HG02678 (cell line): ENCODE measurements around the gene RPF1.
"Not testable (repeated sequence)": the region's sequence is repeated elsewhere in the genome, so short reads cannot be mapped to it uniquely, and the experiment has no call there.

Experiments
- ATAC-seq: cut with Tn5 transposase; IDR thresholded peaks from one replicate; pipeline ENCODE4 v1.9.1; 2021; ENCODE audit warnings: mild to moderate bottlenecking, moderate library complexity; ENCODE audit not compliant: unreplicated experiment

Gene RPF1

DNA sequence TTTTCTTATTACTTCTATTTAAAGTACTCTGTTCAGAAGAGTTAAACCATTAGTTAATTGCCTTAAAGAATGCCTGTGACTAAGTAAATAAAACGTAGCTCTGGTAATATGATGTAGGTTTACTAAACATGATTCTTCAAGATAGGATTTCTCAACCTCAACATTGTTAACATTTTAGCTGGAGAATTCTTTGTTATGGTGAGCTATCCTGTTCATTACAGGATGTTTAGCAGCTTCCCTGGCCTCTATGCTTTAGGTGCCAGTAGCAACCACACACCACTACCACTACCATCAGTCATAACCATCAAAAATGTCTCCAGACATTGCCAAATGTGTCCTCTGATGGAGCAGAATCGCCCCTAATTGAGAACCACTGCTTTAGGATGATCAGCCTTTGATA lies 10.7 kb downstream of the RPF1 start:
- no peak for ATAC-seq

DNA sequence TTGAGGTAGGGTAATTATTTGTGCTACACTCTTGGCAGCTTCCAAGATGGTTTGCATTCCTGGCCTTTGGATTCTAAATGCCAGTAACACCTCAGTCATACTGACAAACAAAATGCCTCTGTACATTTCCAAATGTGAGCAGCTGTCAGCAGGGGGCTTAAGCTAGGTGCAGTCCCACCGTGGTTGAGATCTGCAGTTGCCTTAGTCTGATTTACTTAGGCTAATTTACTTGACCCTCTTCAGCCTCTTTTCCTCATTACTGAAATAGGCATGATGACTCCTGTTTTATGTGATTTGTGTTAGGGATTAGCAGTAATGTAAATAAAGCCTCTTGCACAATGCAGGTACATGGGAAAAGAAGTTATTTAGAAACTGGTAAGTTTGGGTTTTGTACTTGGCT lies 13.7 kb downstream of the RPF1 start:
- no peak for ATAC-seq

DNA sequence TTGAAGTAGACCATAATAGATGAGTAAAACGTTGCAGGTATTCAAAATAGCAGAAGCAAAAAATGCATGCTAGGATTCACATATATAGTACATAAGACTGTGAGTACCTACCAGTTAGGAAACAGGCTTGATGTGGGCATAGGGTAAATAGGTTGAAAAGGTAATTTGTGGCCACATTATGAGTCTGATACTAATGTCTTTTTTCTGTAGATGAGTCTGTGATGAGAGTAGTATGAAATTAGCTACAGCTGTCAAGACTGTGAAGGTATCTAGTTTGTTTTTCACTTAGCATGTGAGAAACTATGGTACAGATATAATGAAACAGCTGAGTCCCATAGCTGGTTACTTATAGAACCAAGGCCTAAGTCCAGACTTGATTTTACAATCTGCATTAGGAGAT lies 14.7 kb downstream of the RPF1 start:
- ATAC-seq, result no peak

DNA sequence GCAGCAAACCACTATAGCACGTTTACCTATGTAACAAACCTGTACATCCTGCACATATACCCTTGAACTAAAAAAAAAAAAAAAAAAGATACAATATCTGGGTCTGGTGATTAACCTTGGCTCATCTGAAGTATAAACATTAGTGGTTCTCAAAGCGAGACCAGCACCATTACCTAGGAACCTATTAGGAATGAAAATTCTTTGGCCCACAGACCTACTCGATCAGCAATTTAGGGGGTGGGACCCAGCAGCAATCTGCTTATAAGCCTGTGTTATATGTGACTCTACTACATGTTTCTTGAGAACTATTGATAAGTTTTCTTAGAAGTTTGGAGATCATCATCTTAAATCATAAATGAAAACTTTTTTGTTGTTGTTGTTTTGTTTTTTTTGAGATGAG lies 17.4 kb downstream of the RPF1 start:
- no peak for ATAC-seq

DNA sequence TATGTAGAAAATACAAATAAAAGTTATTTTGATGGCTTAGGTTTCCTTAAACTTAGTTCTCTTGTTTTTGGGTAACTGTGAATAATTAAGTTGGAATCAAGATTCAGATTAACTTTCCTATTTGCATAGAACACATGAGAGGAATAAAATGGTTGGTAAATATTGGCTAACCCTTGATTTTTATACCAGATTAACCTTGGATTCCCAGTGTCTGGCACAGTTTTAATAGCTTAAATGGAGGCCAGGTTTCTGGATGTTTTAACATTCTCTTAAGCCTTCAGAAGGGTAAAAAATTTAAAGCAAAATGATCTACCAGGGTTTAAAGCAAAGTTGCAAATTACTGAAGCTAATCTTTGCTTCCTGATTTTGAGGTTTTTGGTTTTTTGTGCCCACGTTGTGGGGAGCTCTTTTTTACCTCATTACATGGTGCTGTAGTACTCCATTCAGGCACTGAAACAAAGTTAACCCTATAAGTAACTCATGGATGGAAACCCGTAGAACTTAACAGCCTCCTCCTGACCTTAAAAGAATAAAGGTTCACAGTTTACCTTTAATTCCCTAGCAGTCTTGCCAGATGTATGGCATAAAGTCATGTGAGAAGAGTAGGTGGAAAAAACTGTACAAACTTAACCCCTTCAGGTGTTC lies 18.7 kb downstream of the RPF1 start:
- ATAC-seq, result no peak

DNA sequence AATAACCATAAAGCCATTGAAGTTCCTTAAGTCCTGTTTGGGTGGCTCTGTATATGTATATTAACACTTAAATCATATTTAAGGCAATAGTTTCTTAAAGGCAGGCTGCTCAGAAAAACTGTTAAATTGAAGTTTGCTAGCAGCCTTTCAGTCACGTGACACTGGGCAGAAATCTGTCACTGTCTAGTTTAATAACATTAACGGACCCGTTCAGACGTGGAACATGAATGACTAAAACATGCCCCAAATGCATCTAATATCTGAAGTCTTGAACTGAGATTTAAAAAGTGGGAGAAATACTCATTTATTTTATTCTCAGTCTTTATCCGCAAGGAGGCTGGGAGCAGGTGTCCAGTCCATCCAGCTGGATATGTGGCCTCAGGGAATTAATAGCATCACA lies 23.9 kb downstream of the RPF1 start:
- ATAC-seq, result no peak

DNA sequence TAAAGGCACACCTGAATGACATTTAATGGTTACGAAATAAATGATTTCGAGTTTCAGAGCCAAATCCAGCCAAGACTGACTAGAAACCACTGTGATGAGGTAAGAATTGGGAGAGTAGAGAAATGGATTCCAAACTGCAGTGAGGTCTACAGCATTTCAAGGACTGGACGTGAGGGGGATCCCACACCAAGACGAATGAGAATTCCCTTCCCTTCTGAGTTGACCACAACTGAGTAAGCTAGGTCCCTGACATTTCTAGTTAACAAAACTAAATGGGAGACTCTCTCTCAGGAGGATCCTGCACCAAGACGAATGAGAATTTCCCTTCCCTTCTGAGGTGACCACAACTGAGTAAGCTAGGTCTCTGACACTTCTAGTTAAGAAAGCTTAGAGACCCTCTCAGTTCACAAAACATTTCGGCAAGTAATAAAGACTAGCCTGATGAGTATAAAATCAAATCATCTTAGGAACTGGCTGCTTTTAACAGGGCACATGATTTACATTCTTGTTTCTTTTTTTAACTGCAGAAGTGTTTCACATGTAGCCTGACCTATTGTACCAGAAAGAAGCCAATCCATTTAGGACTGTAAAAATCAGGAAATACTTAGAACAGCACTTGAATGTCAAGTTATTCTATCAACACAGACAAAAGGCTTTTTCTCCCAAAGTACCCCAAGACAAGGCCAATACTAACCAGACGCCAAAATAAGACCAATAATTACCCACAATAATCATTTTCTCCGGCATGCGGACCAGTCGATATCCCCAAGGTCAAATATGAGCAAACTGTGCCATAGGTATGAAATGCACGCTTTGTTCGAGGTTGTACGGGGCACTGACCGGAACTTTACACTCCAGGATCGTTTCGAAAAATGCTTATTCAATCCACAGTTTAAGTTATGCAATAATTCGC lies 25.8 kb downstream of the RPF1 start:
- no peak for ATAC-seq

DNA sequence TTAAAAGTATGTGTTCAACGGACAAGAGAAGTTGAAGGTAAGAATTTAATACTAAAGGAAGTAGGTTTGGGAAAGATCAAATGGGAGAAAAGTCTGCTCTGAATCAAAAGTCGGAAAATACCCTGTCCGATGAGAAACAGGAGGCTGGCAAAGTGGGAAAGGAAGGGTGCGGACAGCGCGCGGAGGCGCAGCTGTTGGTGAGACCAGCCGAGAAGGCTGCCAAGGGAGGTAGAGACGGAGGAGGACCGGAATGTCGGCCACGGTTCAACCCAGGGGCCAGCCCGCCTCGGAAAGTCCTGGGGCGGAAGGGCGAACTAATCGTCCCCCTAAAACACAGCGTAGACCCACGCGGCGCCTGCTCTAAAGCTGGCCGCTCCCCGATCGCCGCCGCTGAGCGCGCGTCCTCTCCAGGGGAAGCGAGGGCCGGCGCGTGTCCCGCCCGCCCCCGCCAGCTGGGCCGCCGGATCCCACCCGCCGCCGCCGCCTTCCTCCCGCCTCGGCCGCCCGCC lies 26.5 kb downstream of the RPF1 start:
- ATAC-seq, result peak; percentile 33

DNA sequence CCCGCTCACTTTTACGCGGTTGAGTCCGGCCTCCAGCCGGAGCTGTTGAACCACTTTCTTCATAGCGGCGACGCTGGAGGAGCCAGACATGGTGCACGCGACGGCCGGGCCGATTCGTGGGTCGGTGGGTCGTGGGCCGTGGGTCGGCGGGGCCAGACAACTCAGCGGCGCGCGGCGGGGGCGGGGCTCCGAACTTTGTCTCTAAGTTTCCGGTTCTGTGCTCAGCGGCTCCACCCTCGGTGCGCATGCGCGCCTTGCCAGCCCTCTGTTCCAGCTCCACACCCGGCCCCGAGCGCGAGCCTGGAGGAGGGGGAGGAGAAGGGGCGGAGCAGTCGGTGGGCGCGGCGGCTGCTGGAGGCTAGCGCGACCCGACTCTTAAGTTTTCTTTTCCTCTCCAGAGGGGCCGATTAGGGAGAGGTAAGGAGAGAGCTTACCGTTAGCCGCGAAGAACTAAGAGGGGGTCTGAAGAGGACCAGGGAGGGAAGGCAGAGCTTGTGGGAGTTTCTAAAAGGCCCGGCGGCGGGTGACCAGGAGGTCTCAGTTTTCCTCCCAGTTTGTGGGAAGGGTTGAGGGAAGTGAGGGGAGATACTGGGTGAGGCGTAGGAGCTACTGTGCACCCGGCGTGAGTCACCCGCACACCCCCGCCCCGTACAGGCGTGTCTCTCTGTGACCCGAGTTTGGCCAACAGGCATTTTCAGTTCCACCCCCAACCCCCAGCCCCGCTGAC lies 27.1 kb downstream of the RPF1 start, which contains the start of the genes GNG5 and SPATA1:
Gene GNG5 (minus strand): TSS at position 580 of the 727 bp plus-strand sequence. CDS start 490 bp downstream, at position 90.
Gene SPATA1 (plus strand): TSS at position 385 of the 727 bp plus-strand sequence. CDS start 9,974 bp downstream, outside the sequence.
- ATAC-seq, result peak; percentile 80

DNA sequence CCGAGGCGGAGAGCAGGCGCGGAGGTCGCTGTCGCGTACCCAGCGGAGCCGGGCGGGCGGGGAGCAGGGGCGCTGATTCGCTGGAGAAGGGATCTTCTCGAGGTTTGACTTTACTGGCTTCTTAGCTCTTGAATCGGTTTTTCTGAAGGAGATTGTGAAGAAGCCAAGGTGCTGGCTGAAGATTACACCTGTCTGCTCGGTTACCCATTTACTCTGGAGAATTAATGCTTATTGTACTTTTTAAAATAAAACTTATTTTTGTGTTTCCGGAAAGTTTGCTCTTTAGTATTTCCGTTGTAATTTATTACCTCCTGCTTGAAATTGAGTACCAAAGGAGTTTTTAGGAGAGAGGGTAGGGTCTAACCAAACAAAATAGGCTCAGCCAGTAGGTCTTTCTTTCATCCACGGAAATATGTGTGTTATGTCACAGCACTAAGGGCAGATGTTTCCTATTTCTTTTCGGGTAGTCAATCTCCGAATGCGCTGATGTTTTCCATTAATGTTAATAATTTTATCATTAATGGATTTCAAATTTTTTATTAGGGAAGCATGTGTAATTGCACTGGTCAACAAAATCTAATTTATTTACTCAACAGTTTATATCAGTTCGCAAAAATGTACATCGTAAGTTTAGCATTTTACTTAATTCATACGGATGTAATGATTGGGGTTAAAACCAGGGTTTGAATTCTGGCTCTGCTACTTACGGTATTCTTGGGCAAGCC lies 27.8 kb downstream of the RPF1 start:
- no peak for ATAC-seq

DNA sequence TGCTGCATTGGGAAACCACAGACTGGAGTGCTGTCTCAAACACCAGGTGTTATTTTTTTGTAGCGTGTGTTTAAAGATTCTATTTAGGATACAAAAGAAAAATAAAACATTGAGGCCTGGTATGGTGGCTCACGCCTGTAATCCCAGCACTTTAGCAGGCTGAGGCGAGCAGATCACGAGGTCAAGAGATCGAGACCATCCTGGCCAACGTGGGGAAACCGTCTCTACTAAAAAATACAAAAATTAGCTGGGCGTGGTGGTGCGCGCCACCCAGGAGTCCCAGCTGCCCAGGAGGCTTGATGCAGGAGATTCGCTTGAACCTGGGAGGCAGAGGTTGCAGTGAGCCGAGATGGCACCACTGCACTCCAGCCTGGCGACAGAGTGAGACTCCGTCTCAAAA lies 28.8 kb downstream of the RPF1 start:
- ATAC-seq, result not testable (repeated sequence)

DNA sequence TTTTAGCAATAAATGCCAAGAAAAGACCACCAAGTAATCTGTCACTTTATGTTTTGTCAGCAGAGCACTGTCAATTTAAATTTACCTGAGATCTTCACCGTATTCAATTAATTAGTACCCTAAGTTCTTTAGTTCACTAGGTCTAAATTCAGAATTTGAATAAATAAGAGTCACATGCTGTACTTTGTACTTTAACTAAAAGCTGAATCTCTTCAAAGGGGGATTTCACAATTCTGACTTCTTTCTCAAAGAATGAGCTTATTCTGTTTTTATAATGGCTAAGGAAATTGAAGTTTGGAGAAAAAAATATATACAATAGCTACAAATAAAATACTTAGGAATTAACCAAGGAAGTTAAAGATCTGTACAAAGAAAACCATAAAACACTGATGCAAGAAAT lies 29.4 kb downstream of the RPF1 start:
- no peak for ATAC-seq

DNA sequence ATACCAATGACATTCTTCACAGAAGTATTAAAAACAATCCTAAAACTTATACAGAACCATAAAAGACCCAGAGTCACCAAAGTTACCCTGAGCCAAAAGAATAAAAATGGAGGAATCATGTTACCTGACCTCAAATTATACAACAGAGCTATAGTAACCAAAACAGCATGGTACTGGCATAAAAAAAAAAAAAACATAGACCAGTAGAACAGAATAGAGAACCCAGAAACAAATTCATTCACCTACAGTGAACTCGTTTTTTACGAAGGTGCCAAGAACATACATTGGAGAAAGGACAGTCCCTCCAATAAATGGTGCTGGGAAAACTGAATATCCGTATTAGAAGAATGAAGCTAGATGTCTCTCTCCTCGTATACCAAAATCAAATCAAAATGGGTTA lies 30.0 kb downstream of the RPF1 start:
- no peak for ATAC-seq

DNA sequence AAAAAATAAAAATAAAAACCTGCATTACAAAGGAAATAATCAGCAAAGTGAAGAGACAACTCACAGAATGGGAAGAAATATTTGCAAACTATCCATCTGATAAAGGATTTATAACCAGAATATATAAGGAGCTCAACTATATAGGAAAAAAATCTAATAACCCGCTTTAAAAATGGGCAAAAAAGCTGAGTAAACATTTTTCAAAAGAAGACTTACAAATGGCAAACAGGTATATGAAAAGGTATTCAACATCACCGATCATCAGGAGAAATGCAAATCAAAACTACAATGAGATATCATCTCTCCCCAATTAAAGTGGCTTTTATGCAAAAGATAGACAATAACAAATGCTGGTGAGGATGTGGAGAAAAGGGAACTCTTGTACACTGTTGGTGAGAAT lies 31.1 kb downstream of the RPF1 start:
- no peak for ATAC-seq

DNA sequence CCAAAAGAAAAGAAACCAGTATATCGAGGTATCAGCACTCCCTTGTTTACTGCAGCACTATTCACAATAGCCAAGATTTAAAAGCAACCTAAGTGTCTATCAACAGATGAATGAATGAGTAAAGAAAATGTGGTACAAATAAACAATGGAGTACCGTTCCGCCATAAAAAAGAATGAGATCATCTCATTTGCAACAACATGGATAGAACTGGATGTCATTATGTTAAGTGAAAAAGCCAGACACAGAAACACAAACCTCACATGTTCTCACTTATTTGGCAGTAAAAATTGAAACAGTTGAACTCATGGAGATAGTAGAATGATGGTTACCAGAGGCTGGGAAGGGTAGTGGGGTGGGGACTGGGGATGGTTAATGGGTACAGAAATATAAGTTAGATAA lies 31.6 kb downstream of the RPF1 start:
- no peak for ATAC-seq

DNA sequence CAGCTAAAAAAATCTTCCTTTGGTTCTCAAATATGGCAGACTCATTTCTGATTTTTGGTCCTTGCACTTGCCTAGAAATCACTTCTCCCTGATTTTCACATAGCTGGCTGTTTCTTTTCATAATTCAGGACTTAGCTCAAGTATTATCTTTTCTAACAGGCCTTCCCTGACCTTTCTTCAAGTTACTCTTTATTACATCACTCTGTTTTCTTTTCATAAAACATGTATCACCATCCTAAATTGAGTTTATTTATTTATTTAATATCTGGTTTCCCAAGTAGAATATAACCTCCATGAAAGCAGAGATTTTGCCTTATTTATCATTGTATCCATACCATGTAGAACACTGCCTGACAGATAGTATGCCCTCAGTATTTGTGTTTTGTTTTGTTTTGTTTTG lies 45.5 kb downstream of the RPF1 start:
- no peak for ATAC-seq

DNA sequence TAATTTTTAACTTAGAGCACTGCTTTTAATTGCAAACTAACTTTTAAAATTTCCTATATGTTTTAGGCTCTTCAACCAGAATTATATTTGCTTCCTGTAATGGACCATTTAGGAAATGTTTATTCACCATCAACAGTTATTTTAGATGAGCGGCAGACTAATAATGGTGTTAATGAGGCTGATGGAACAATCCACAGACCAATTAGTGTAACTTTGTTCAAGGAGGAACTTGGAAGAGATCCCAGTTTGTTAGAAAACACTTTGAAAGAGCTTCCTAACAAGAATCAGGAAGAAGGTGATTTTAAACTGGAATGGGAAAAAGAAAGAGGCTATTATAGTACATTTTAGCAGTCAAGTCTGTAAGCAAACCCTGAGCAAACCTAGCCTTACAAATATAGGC lies 46.7 kb downstream of the RPF1 start:
- no peak for ATAC-seq

DNA sequence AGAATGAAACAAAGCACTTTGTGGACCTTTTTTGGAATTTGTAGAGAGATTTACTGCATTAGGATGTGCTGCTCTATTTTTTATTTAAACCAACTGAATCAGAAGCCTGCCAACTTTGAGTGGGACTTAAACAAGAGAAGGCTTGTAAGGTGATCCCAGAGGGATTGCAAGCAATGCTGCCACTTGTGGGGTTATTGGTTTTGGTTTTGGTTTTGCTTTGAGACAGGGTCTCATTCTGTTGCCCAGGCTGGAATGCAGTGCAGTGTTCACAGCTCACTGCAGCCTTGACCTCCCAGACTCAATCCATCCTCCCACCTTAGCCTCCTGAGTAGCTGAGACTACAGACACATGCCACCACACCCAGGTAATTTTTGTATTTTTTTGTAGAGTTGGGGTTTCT lies 59.5 kb downstream of the RPF1 start:
- peak; percentile 60 for ATAC-seq

DNA sequence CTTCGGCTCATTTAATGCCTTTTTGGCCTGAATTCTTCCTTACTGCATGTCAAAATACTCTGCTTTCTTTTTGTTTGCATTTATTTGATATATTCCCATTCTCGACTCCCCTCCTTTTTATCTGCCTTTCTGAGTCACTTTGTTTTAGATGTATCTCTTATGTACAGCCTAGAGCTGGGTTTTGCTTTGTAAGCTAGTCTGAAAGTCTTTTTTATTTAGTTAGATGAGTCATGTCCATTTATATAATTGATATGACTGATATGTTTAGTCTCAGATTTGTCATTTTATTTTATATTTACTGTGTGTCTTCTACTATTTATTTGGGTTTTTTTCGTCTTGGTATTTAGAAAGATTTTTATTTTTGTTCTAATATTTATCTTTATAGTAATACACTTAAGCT lies 60.9 kb downstream of the RPF1 start:
- ATAC-seq, result no peak

DNA sequence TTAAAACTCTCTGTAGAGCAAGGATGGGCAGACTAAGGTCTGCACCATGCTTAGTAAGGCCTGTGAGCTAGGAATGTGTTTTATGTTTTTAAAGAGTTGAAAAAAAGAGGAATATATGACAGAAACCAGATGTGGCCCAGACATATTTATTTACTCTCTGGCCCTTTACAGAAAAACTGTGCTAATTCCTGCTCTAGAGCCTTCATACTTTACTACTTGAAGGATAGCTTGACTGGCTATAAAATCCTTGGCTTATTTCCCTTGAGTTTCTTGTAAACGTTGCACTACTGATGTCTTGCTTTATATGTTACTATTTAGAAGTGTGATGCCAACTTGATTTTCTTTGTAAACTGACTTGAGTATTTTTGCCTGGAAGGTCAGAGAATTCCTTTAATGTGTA lies 61.7 kb downstream of the RPF1 start:
- ATAC-seq, result no peak

DNA sequence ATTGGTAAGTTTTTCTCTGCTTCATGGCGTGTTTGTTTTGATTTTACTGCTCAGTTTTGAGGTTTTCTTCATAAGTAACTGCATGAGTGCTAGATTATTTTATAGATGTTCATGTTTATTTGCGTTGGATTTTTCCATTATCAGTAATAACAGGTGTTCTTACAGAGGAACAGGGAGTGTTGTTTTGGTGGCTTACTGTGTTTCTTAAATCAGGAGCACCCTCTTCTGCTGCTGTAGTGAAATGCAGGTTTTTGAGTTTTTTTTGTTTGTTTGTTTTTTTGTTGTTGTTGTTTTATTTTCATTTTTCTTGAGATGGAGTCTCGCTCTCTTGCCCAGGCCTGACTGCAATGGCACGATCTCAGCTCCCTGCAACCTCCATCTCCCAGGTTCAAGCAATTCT lies 62.6 kb downstream of the RPF1 start:
- no peak for ATAC-seq
